NCI-H345 (cell line): ENCODE data around the gene NME8.

Experiments
- DNase-seq: peaks from one replicate; lab custom pipeline; 2025; lab: John Stamatoyannopoulos, UW

Gene NME8

GRCh38 chr7:37901236-37901827, 52.9 kb downstream of the NME8 start:
- peak; percentile 19 for DNase-seq

GRCh38 chr7:37901890-37902524, 53.6 kb downstream of the NME8 start:
- DNase-seq = no peak

DNA sequence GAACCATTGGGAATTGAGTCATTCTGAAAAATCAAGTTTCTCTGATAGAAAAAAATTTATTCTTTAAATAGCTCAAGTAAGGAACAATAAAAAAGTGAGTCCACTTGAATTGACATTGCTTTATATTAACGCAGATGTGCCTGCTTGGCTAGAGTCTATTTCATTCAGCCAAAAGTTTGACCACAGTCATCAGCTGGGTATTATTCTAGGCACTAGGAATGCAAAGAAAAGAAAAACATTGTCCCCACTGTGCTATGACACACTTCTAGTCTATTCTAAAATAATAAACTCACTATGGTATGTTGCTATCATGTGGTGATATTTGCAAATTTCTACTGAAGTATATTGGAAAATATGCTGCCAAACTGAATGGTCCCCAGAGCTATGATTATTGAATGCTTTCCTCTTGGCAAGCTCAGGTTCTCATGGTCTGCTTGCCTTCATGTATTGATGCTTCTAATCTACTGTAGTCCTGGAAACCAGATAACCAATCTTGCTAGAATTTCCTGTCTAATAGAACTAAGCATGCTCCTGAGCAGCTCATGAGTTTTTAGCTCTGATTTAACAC, 59.9 kb downstream of the NME8 start:
- no peak for DNase-seq

DNA sequence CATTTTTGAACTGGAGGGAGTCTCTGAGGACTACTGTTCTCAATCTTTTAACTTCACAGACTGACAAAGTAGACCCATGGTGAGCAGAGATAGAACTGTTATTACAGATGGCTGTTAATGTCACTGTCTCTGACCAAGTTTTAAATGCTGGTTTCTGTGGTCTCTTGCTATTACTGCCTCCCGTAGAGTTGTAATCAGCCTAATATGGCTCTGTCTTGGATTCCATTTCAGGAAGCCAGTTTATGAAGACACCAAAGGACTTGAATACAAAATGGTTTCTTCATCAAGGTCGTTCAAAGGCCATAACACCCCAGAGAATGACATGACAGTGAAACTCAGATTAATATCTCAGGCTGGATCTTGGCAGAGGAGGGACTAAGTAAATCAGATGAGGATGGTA, 64.4 kb downstream of the NME8 start:
- DNase-seq = no peak

DNA sequence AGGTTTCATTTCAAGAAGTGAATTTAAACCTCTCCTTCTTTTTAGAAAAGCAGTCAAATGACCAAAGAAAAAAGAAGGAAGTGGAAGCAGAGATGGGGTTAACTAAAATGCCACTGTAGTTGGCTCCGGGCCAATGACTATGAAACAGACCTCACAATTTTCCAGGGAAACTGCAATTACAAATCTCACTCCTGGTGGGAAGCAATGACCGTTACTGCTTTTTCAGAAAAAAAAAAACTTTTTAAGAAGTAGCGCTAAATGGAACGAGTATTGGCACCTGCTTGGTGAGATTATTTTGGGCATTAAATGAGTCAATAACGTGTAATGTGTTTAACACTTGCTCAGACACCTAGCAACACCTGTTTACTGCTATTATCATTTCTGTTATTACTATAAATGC, 67.0 kb downstream of the NME8 start:
- DNase-seq = no peak

GRCh38 chr7:37916017-37916672, 67.7 kb downstream of the NME8 start:
- DNase-seq = peak; percentile 59

DNA sequence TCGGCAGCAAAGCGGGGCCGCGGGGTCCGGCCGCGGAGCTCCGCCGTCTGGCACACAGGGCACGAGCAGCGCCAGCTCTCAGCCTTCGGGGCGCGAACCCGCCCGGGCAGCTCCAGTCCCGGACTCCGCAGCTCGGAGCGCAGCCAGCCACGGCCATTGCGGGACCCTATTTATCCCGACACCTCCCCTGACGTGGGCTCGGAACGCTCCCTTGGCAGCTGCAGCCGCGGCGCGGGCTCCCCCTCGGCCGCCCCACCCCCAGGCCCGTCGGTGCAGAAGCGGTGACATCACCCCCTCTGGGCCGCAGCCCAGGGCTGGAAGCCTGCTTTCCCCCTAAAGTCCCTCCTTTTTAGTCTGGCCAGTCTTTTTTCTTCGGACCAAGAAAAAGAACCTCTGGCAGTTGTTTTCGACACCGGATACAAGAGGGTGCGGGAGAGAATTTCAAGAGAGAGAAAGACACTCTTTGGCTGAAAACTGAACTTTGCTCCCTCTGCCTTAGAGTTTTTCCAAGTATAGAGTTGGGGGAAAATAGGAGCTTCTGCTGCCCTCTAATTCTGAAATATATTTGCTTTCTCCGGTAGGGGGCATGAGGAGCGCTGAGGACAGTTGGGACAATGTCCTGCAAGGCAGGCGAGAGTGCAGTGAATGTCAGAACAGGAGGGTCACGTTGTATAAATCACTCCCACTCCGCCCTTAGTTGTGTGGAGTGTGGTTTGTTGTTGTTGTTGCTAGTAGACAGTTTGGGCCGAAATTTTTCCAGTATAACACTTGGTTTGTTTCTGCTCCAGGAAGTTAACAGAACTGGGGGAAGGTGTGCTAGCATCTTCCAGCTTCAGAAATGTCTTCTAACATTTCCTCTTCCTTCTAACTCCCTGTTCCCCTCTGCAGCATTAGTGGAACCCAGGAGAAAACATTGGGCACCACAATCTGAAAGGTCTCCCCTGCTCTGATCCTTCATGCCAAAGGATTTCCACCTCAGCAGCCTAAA, 68.6 kb downstream of the NME8 start, which contains the start of gene SFRP4:
Gene SFRP4, minus strand, starts transcription at position 145 of the 988 bp plus-strand sequence. CDS start 280 bp downstream, outside the sequence.
- DNase-seq = peak; percentile 53

DNA sequence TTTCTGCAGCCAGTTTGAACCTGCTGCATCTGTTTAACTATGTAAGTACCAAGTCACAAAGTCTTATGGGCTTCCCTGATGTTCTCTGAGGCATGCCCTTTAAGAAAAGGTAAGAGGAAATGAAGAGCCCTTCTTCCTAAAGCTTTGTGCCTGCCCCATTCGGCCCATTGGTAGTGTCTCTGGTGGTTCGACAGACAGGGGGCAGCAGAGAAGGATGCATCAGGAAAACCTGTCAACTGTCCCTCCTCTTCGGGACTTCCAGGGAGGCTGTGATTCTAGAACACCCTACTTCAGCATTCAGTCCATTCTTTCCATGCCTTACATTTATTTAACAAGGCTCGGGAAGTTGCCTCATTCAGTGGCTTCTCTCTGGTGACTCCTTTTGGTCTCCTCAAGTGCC, 70.1 kb downstream of the NME8 start:
- no peak for DNase-seq

GRCh38 chr7:37920305-37920848, 72.0 kb downstream of the NME8 start, which contains the start of gene EPDR1:
TSS of gene EPDR1 (plus strand) at chr7:37920640. CDS start at chr7:37920940, 300 bp downstream.
- peak; percentile 83 for DNase-seq

DNA sequence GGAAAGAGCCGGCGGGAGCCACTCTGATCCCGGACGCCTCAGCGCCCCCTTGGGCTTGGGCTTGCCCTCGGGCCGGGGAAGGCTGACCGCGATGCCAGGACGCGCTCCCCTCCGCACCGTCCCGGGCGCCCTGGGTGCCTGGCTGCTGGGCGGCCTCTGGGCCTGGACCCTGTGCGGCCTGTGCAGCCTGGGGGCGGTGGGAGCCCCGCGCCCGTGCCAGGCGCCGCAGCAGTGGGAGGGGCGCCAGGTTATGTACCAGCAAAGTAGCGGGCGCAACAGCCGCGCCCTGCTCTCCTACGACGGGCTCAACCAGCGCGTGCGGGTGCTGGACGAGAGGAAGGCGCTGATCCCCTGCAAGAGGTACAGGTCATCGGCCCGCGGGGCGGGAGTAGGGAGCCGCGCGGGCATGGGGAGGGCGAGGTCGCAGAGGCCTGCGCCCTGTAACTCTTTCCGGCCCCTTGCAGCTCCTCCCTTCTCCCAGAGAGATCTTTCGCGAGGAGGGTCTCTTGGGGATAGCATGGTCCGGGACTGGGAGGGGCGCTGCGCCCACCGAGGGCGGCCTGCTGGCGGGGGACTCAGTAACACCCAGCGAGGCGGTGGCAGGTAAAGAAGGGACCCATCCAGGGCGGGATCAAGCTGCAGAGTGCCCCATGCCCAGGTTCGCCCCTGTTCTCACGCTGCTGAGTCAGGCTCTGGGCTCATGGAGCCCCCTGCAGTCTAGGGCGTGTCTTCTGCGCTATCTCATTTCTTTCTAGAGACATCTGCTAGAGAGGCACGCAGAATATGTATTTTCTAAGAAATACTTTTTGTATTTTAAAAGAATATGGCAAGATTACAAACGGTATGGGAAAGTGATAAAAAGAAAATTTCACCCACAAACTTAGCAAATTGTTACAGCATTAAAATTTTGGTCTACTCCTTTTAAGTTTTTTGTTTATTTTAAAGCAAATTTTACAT, 72.7 kb downstream of the NME8 start:
- DNase-seq = peak; percentile 58

DNA sequence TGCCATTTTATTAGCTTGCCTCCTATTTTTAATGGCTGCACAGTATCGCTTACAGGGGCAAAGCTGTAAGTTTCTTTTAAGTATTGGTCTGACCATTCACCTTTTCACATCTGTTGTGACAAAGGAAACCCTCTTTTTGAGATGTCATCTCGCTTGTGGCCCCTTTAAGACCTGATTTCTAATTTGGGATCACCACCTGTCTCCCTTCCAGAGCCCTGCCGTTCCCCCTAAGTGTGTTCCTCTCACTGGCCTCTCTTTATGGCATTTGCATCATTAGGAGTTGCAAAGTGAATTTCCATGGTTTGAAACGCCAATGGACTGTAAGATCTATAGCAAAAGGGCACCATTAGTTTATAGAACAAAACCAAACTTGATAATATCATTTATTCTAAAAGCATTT, 73.5 kb downstream of the NME8 start:
- DNase-seq = no peak

GRCh38 chr7:37923996-37924395, 75.6 kb downstream of the NME8 start:
- no peak for DNase-seq

DNA sequence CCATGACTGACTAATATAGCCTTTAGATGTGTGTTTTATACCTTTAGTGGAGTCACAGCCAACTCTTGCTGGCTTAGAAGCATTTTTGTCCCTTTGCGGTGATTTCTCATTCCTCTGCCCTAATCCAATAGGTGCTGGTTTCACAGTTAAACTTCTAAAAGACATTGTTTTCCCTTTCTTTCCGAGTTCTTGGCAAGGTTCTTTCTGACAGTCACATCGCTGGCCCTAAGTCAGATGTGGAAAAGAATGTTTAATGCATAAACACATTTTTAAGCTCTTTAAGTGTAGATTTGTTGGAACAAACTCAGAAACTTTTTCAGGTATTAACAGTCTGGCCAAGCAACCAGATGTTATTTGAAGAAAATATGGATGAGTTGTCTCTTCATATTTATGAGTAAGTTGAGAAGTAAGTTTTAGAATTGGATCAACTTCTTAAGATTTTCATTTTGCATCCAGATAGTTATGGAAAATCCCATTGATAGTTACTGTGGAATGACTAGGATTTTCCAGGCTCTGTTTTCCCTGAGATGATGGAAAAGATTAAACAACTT, 76.2 kb downstream of the NME8 start:
- no peak for DNase-seq

DNA sequence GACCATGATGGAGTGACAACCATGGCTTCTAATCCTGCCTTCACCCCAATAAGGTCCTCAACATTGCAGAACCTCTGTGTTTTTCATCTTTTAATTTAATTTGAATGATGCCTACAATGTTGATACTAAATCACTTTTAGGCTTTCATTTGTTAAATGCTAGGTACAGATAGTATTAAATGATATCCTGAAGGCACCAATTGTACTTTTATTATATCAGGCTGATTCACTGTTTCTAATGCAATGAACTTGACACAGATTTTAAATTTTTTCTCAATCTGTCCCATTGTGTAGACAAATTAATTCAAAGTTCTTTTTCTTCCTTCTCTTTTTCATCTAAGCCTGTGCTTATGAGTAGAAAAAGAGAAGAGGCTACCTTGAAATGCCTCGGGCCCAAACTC, 77.2 kb downstream of the NME8 start:
- DNase-seq = no peak

GRCh38 chr7:37927773-37928444, 79.5 kb downstream of the NME8 start:
- no peak for DNase-seq

GRCh38 chr7:37928878-37929277, 80.5 kb downstream of the NME8 start:
- DNase-seq = no peak

- no peak for DNase-seq
These were observed 82.0 kb downstream of the NME8 start for GRCh38 chr7:37930226-37930948.

DNA sequence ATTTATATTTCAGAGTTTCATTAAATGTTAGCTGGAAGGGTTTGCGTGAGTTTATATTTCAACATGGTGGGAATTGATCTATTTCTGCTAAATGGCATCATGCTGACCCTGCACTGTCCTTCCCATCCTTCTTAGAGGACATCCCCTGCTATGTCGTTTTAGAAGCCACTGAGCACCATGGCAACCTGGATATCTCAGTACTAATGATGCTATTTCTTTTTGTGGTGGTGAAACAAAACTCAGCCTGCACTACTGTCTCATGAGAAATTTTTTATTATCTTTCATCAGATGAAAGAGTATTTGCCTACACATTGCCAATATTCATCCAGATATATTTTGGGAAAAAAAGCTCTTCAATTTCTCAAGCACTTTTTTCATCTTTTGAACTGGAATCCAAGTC, 84.1 kb downstream of the NME8 start:
- DNase-seq = no peak
